ENCODE measurements around the gene NF2. TPM values are rescaled to one million over a fixed set of nuclear protein-coding genes. Genes with fewer than 3 reads are reported as not detected.

Gene NF2
- total and polyA plus RNA-seq, 4 donors, result 8.9 to 49.7 (median 16.3) TPM

DNA sequence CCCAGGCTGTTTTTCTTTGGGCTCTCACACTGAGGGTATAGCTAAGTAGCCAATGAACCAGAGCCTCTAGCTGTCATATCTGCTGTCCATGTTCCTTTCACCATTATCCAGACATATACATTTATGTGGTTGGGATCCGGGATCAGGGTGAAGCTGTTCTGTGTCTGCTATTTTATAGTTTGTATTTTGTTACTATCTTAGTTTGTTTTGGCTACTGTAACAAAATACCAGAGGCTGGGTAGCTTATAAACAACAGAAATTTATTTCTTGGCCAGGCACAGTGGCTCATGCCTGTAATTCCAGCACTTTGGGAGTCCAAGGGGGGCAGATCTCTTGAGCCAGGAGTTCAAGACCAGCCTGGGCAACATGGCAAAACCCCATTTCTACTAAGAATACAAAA lies 75.9 kb downstream of the NF2 start:
- ATAC-seq (ENCODE audit: insufficient read depth, low FRiP score), result no peak
- 86 to 92% methylated on average over 1 of the region's 1 CpG for WGBS, 2 donors
- H3K4me1 ChIP-seq (ENCODE audit: control insufficient read depth in 5 of 5, insufficient read depth in 5 of 5, low read length in 5 of 5), result peaks cover 0 to 1% (median 0%) of the 10 kb centered on the region in 5 donors
- H3K9ac ChIP-seq (ENCODE audit: insufficient read depth in 1 of 2, low read length in 2 of 2), result no peak overlapping the region
- no peak overlapping the region for H3K4me3 ChIP-seq
- TF ChIP-seq, protein P1, sequence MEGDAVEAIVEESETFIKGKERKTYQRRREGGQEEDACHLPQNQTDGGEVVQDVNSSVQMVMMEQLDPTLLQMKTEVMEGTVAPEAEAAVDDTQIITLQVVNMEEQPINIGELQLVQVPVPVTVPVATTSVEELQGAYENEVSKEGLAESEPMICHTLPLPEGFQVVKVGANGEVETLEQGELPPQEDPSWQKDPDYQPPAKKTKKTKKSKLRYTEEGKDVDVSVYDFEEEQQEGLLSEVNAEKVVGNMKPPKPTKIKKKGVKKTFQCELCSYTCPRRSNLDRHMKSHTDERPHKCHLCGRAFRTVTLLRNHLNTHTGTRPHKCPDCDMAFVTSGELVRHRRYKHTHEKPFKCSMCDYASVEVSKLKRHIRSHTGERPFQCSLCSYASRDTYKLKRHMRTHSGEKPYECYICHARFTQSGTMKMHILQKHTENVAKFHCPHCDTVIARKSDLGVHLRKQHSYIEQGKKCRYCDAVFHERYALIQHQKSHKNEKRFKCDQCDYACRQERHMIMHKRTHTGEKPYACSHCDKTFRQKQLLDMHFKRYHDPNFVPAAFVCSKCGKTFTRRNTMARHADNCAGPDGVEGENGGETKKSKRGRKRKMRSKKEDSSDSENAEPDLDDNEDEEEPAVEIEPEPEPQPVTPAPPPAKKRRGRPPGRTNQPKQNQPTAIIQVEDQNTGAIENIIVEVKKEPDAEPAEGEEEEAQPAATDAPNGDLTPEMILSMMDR (IDR thresholded peaks at IDR 0.05; ENCODE audit: control extremely low read depth, extremely low read depth), result no peak
- no peaks in the 10 kb centered on the region for H3K27me3 ChIP-seq (ENCODE audit: control insufficient read depth in 3 of 3, insufficient read depth in 3 of 3, low read length in 2 of 3)
- DNase-seq, result no peak
- no peak overlapping the region for H3K27ac ChIP-seq (ENCODE audit: low read depth in 1 of 2, low read length in 1 of 2)
- H3K36me3 ChIP-seq (ENCODE audit: control insufficient read depth in 4 of 4, insufficient read depth in 4 of 4, low read length in 4 of 4), result peaks cover 31 to 56% (median 53%) of the 10 kb centered on the region in 4 donors
- no peaks in the 10 kb centered on the region for H3K9me3 ChIP-seq (ENCODE audit: control insufficient read depth in 4 of 4, insufficient read depth in 3 of 4, low read length in 3 of 4)

DNA sequence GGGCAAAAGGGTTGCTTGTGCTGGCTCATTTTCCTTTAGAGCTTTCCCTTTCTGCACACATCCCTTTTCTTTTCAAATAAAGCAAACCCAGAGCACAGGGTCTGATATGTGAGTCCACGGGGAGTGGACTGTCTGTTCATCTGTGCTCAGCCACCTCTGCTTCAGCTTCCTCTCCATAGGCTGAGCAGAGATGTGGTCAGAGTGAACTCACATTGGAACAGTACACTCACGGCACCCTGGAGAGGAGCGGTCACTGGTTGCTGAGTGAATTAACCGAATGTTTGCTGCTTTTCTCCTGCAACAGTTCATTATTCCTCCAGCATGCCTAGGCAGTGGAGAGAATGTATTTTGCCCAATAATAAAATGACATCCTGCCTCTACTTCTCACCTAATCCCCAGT lies 80.1 kb downstream of the NF2 start:
- DNase-seq (no peak), ATAC-seq (ENCODE audit: insufficient read depth, low FRiP score) (no peak)
- Histone ChIP-seq H3K9me3 (ENCODE audit: control insufficient read depth in 4 of 4, insufficient read depth in 3 of 4, low read length in 3 of 4) (no peaks in the 10 kb centered on the region), H3K4me3 (no peak overlapping the region), H3K27me3 (ENCODE audit: control insufficient read depth in 3 of 3, insufficient read depth in 3 of 3, low read length in 2 of 3) (no peaks in the 10 kb centered on the region), H3K9ac (ENCODE audit: insufficient read depth in 1 of 2, low read length in 2 of 2) (no peak overlapping the region), H3K36me3 (ENCODE audit: control insufficient read depth in 4 of 4, insufficient read depth in 4 of 4, low read length in 4 of 4) (peaks cover 22 to 42% (median 30%) of the 10 kb centered on the region in 4 donors), H3K4me1 (ENCODE audit: control insufficient read depth in 5 of 5, insufficient read depth in 5 of 5, low read length in 5 of 5) (no peaks in the 10 kb centered on the region), H3K27ac (ENCODE audit: low read depth in 1 of 2, low read length in 1 of 2) (no peak overlapping the region)
- WGBS, 2 donors, result 94 to 99% methylated on average over 4 of the region's 4 CpGs
- TF ChIP-seq, protein P1 (IDR thresholded peaks at IDR 0.05; ENCODE audit: control extremely low read depth, extremely low read depth), result no peak

DNA sequence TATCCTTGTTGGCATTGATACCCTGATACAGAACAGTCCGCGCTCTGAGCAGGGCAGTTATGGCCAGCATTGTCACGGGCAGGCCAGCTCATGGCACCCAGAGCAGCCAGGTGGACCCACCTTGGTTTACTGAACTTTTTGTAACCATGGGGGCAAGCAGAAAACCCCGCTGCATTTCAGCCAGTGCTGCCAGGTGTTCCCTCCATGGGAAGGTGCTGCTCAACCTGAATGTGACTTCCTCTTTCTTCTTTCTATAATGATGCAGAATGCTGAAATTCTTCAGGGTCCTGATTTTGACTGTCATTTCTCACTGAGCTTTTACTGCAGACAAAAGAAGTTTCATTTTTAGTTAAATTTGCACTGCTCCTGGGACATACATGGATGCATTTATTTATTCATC lies 80.8 kb downstream of the NF2 start:
- 97 to 98% methylated on average over 4 of the region's 4 CpGs for WGBS, 2 donors
- ATAC-seq (ENCODE audit: insufficient read depth, low FRiP score) (no peak), DNase-seq (no peak)
- Histone ChIP-seq H3K27me3 (ENCODE audit: control insufficient read depth in 3 of 3, insufficient read depth in 3 of 3, low read length in 2 of 3) (no peaks in the 10 kb centered on the region), H3K9ac (ENCODE audit: insufficient read depth in 1 of 2, low read length in 2 of 2) (no peak overlapping the region), H3K9me3 (ENCODE audit: control insufficient read depth in 4 of 4, insufficient read depth in 3 of 4, low read length in 3 of 4) (no peaks in the 10 kb centered on the region), H3K4me3 (no peak overlapping the region), H3K4me1 (ENCODE audit: control insufficient read depth in 5 of 5, insufficient read depth in 5 of 5, low read length in 5 of 5) (peaks cover 0 to 2% (median 0%) of the 10 kb centered on the region in 5 donors), H3K27ac (ENCODE audit: low read depth in 1 of 2, low read length in 1 of 2) (no peak overlapping the region), H3K36me3 (ENCODE audit: control insufficient read depth in 4 of 4, insufficient read depth in 4 of 4, low read length in 4 of 4) (peaks cover 15 to 36% (median 25%) of the 10 kb centered on the region in 4 donors)
- TF ChIP-seq, protein P1 (IDR thresholded peaks at IDR 0.05; ENCODE audit: control extremely low read depth, extremely low read depth), result no peak

Measured in lung (tissue), 12 donors.